Pons (tissue), 1 donor: Measurements from ENCODE around the gene FOXG1.

Experiments
- DNase-seq: peaks from one replicate; pipeline ENCODE4 v3.0.0-alpha.2; 2016; ENCODE audit warnings: low spot score

FOXG1 gene

DNA sequence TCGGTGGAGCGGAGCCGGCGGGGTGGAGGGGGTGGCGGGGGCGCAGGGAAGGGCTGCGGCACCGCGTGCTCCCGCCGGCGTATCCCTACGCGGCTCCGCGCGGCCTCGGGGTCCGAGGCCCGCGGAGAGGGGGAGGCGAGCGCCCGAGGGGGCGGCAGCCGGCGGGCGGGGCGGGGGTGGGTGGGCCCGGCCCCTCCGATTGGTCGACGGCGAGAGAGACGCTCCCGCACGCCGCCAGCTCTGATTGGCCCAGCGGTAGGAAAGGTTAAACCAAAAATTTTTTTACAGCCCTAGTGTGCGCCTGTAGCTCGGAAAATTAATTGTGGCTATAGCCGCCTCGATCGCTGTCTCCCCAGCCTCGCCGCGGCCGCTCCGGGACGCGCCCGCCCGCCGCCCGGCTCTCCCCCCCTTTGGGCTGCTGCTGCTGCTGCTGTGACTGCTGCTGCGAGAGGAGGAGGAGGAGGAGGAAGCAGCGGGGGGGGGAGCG is at the start of gene FOXG1:
Gene FOXG1, plus strand, starts transcription at position 319 of the 487 bp plus-strand sequence. CDS start 493 bp downstream, outside the sequence.
- no peak for DNase-seq

DNA sequence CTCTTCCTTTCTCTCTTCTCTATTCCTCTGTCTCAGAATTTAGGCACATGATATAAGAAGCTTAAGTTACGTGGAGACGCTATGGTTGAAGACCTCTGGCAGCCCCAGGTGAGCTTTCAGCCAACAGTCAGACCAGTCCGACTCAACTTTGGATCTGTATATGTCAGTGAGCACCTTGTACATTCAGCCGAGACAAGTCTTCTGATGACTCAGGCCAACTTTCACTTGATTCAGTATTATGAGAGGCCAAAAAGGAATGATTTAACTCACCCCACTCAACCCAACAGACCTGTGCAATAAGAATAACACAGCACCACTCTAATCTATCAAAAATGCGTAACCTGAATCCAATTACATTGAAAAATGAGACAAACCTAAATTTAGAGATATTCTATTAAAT is 47.5 kb upstream of the FOXG1 start:
- DNase-seq = no peak

DNA sequence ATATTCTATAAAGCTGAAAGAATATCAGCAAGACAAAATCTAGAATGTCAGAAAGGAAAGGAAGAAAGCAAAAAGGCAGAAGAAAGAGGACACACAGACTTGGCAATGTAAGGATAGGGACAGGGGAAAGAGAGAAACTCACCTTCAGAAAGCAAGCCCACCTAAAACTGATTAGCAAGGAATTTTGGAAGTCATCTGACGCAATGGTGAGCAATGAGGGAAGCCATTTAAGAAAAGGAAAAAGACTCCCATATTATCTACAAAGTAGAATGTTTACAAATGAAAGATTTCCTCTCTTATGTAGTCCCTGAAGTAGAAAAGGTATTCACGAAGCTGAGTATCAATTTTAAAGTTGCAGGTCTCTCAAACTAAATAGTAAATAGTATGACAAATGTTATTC is 35.2 kb upstream of the FOXG1 start:
- DNase-seq = no peak

DNA sequence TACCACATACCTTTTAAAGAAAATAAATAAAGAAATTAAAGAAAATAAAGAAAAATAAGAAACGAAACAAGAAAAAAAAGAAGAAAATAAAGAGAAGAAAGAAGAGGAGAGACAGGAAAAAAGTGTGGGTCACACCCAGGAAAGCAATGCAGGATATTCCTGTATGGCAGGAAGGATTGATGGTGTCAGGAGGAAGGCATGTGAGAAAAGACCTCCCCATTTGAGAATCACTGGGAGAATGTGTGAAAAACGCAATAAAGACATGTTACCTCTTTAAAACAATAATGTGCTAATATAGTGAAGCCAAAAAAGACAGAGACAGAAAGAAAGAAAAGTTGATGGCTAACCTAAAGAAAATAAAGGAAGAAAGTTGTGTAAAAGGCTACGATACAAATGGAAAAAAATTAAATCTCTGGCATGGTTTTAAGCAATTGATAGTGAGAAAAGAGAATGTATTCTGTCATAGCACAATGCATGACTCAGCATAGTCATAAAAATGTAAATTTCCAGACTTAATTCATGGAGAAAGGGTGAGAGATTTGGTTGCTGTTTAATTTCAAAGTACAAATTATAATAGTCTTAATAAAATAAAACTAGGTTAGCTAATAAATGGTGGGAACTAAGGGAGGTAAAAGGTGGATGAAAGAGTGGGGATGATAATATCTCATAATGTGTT is 24.3 kb upstream of the FOXG1 start:
- no peak for DNase-seq

DNA sequence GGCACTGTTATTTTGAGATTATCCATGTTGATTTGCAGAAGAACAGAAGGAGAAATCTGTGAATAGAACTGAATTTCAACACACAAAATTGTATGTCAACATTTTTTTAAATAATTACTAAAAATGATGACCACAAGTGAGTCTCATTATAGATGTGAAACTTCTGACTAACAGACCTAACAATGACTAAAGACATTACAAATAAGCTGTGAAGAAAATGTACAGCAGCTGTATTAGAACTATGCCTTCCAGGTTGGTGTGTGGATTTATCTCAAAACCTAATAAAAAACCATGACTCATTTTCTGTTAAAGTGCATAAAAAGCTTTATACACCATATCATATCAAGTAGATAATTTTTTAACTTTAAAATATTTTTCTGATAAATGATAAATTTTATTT is 22.5 kb upstream of the FOXG1 start:
- DNase-seq = no peak

DNA sequence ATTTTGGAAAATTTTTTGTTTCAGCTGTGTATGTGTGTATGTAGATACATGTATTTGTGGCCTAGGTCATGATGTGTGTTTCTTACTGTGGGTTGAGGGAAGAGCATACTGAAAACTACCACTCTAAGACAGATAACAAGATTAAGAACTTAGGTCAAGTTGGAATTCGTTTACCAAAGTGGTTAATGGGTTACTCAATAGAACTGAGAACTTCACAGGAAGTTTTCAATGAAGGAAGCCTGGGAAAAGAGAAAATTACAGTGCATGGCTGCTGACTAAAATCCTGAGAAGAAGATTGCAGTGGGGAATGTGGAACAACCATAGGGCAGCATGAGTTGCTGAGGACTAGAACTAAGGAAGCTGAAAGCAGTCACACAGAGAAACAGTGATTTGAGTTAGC is 21.4 kb upstream of the FOXG1 start:
- no peak for DNase-seq

DNA sequence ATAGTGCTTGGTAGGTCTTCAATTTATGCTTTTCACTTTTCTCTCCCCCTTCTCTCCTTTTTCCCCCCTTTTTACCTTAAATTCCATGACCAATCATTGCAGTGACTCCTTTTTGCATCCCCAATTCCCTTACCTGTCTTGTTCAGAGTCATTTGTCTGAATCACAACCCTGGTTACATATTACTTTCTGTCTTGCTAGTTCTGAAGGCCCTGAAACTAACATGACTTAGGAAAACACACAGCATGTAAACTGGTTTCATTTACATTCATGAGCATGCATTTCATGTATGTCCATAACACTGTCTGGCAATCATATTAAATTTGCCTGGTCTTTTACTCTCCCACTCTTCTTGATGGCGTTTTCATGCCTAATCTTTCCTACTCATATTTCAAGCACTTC is 20.3 kb upstream of the FOXG1 start:
- DNase-seq = no peak

DNA sequence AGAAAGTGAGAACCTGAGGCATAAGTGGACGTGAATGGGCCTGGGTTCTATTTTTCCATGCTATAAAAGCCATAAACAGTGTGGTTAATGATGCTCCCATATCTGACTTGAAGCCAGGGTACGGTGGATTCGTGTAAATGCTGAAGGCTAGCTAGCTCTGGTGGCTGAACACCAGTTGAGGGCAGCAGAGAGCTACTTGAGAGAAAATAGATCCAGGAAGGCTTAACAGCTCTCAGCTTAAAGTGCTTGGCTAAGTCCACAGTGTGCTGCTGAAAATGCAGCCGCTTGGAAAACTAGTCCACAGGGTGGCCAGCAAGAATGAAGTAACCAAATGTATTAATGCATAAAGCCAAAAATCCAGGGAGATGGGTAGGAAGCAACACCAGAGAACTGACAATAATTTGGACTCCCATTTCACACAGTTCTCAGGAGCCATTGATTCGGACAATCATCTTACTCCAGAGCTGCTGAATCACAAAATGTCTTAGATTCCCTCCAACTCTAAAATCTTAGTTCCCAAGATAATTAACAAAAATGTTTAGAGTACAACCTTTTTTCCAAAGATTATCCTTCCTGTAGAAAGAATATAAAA is 15.0 kb upstream of the FOXG1 start:
- DNase-seq = peak; percentile 62

DNA sequence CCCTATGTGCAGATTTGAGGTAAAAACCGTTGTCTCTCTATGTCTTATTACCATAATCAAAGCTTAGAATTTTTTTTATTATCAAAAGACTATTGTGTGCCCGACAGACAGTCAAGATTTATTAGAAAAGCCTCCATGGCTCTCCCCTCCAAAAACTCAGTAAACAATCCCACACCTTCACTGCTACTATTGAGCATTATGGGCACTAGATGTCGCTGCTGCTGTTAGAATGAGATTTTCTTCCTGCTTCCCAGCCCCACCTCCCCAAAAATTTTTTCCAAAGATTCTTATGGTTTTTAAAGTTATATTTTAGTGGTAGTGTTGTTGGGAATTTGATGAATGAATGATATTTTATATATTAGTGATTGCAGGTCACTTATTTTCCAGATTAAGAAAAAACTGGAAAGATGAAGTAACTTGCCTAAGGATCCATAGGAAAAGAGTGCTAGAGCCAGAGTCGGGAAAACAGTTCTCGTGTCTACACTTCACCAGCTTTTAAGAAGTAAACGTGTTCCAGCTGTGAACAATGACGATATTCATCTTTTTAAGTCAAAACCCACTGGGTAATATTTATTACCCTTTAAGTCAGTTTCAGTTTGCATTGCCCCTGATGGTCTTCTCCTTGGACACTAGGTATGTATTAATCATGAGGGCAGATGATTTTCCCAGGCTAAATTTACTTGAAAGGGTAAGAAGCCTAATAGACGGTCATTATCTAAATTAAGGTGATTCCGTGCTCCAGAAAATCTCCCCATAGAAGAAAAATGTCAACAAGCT is 12.2 kb upstream of the FOXG1 start:
- DNase-seq = peak; percentile 67

DNA sequence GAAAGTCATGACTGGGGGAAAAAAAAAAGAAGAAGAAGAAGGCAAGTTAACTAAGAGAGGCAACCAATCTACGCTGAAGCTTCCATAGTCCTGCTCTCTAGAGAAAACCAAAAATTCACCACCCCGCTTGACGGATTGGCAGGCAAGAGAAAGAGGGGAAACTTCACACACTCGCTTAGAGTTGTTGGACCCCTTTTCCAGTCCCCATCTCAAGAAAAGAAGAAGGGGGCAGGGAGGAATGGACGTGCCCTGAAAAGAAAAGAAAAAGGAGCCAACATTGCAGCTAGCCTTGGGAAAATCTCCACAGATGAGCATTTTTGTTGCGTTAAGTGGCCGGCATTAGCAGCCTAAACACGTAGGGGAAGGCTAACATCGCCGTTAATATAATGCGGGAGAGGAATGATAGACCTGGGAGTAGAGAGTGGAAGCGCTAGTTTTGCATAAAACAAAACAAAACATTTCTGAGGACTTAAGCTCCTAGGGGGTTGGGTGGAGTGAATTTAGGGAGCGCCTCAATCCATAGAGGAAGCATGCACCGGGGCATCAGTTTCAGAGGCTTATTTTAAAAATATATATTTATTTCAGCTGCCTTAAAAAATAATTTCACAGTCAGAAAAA is 11.3 kb upstream of the FOXG1 start:
- DNase-seq = no peak

DNA sequence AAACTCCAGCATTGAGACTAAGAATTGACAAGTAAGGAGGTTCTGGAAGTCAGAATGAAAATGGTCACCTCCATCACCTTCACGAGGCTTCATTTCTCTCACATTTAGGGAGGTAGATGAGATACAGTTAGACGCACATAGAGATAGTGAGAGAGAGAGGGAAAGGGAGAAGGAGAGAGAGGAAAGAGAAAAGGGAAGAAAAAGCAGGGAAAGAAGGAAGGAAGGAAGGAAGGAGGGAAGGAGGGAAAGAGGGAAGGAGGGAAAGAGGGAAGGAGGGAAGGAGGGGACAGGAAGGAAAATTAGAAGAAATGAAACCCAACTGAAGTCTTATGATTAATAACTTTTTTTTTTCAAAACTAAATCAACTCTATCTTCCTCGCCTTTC is 10.7 kb upstream of the FOXG1 start:
- DNase-seq = no peak

DNA sequence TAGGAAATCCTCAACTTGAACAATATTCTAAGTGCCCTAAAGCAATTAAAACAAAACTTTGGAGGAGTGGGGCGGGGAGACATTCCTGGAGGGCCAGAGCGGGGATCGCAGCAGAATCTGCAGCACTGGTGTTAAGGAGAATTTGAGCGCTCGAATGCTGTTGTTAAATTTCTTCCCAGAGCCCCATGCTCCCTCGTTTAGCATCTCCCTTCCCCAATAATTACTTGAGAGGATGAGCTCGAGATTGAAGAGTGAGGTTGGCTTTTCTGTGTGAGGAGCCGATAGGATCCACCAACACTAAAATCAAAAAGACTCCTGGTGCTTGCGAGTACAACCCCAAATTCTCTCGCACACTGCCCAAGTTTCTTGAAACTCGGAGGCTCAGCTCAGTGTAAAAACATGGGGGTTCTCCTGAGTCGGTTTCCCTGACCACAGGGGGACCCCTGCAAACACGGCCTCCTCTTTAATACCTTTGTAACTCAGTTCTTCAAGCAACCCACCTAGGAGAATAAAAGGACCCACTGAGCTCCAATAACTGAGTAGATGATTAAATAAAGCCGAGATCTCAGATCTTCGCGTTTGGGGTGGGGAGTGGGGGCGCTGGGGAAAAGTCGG is 10.2 kb upstream of the FOXG1 start:
- DNase-seq = no peak

DNA sequence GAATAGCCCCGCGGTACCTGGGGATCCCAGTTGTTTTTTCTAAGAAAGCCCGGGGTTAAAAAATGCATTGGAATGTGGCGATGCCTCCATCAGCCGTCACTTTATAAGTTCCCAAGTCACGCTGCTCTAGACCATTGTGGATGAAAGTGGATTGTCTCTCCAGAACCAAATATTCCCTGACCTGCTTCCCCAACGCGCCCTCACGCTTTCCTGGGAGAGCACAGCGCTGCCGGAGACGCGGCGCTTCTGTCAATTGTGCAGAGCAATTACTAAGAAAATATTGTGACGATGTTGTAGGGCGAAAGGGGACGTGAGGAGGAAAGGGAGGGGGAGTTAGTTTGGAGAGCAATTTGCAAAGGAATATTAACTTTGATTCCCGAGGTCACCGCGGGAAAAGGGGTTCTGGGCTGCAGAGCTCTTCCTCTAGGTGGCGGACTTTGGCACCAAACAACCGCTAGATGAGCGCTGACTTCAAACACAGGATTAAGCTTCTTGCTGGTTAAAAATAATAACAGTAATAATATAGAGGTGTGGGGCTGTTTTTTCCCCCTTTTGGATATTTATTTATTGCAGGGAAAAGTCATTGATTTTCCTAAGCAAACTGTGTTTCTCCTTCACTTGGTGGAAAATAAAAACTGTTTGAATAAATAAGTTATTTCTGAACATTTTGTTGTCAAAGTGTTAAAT is 9.6 kb upstream of the FOXG1 start:
- peak; percentile 31 for DNase-seq

DNA sequence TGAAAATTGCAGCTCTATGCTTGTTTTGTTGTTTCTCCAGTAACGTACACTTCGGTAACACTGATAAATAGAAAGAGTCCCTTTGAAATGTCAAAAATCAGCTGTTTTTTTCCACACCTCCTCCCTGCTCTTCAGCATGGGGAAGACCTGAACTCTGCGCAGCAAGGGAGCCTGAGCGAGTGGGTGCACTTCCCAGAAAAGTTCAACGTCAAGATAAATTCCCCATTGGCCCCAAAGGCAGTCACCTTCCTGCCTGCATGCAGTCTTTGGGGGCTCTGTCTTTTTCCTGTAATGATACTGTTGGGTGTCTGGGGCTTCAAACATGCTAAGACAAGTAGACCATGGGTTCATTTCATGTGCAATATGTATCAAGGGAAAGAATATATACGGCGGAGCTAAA is 8.8 kb upstream of the FOXG1 start:
- DNase-seq = no peak

DNA sequence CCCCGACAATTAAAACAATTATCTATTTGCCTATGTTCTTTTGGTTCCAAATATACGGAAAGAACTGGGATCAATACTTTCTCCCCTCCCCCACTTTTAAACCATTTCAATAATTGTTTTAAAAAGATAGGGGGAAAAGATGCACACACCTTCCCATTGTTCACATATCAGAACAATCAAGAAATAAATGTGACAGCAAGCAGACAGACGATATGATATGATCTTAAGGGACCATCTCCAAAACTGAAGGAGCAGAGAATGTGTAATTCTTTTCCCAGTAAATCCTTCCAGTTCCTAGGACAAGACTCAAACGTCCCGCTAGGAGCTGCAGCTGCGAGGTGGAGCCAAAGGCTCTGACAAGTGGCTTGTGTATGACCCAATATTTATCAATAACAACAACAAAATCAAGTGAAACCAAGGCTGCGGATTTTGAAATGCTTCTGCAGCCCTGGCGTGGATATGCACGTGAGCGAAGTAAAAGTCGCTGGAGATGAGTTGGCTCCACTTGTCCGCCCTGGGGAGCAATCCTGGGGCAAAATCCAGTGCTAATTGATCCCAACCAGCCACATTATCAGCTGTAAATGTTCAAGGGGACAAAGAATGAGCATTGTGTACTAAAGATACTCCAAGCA is 8.2 kb upstream of the FOXG1 start:
- no peak for DNase-seq

DNA sequence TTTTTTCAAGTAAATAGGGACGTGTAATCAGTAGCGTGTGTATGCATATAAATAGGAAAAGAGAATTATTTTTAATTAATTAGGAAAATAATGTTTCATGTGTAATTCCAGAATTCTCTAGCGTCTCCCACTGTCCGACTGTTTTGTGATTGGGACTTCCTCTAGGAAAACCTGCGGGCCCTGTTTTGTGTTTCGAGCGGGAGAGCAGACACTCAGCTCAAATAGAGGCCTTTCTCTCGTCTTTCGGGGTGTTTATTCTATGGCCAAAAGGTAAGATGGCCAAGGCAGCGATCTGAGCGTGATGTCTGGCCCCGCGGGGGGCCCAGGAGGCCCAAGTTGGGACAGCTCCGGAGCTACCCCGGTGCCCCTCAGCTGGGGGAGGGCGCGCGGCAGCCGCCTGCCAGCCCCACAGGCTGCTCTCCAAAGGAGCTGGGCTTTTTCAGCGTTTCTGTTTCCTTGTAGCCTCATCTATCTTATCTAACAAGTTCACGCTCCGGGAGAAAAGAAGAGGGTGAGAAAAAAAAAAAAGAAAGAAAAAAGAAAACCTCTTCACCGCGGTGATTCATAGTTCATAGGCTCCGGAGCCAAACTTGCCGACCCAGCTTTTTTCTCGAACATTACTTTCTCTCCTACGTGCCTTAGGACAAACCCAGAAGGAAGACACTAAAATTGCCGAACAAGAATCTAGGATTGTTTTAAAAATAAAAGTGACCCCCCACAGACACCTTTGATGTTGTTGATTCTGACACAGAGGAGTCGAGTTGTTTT is 7.5 kb upstream of the FOXG1 start:
- DNase-seq = no peak

DNA sequence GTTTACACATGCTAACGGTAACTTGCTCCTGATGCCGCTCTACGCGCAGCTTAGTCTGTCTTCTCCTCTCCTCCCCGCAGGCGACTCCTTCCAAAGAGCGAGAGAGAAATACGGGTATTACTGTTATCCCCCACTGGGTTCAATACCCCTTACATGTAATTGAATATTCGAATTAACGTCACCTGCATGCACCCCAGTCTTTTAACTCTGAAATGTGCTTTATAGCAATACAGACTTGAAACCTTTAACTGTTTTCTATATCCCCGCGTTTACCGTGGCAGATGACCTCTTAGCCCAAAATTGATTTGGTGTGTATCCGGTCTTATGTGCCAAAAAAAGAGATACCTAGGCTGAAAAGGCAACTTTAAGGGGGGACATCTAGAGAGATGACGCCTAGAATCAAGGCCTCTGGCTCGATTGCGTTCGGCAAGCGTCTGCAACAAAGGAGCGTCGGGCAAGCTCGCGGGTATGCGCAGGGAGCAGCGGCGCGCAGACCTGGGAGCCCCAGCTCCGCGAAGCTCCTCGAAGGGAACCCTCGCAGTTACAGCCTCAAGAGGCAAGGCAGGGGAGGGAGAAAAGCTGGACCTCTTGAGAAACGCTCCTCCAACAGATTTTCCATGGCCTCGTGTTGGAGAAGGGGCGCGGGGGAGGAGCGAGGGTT is 6.8 kb upstream of the FOXG1 start:
- DNase-seq = no peak

DNA sequence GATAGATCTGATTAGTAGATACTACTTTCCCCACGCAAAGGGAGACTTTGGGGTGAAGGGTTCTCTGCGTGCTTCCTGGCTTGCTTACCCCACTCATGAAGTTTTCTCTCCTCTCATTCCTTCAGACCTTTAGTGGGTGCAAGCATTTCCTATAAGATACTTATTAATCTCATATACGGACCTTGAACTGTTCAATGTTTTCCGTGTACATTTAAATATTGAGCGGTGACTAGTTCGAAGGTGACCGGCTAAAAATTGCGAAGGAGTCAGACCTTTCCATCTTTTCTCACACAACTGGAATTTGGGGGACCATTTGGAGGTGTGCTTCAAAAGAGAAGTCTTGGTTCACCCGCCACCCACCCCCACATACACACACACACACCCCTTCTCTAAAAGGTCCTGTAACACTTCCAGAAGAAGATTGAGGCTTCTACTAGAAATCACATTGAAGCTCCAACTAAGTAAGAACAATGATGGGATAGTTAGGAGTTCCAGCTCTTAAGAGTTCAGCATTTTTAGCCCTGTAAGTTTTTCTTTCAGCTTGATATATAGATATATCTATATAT is 6.1 kb upstream of the FOXG1 start:
- DNase-seq = no peak

DNA sequence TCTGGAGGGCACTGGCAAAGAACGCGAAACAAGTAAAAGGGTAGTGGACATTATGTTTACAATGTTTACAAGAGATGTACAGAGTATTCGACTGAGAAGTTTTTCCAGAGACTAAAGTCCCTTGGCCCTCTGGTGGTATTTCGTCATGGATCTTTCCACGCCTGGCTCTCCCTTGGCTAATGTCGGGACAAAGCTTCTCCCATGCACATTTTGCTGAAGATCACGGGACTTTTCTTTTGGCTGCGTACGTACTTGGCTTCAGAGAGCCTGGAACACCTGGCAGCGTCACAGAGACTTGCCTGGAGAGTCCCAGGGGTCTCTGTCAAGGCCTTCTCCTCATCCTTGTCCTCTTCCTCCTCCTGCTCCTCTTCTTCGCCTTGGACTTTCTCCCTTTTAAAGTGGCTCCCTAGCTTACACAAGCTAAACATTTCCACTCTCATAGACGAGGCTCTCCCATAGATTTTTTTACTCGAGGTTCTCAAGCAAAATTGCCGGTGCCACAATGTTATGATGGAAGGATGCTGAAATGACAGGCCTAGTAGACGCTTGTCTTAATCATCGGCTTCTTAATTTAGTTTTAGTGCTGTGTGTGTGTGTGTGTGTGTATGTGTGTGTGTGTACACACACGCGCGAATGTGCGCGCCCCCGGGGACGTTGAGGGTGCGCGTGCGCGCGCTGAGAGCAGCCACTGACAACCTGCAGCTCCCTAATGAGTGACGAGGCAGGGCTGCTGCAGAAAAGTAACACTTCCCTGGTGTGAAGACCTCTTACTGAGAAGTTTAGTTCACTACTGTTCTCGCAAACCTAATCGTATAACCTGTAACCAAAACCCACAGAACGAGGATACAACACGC is 4.9 kb upstream of the FOXG1 start:
- no peak for DNase-seq
